HS-27A (cell line): ENCODE measurements around the gene PEF1.

ENCODE experiments used
- DNase-seq: peaks from one replicate; pipeline ENCODE4 v3.0.0-alpha.2; 2012; ENCODE audit warnings: low read depth, missing footprints

The PEF1 gene

DNA sequence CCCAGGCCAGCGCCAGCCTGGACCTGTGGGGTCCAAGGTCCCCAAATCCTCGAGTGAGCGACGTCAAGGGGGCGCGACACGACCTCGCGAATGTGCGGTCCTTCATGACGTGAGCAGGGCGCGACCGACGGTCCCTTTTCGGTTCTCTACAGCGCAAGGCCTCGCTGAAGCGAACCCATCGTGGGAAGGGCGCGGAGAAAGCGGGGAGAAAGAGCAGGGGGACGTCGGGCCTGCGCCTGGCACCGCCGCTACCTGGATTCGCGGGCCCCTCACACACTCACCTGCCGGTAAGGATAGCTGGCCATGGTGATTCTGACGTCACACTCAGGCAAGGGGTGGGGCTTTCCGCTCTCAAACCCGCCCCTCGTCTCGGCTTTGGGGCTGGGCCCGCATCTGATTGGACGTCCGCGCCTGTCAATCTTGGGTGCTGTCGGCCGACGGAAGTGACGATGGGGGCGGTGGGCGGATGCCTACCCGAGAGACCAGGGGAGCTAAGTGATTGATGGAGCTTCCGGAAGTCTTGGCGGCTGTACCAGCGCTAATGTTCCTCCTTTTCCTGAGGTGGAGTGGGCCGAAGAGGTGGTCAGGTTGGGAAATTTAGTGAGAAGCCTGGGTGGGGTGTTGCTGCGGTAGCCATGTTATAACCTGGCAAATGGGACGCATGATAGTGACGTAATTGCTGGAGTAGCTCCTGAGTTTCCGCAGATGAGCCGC, at the start of gene PEF1:
PEF1 (minus strand) TSS at position 317 of the 714 bp plus-strand sequence; CDS start at position 305, 12 bp downstream.
- peak; percentile 98 for DNase-seq

DNA sequence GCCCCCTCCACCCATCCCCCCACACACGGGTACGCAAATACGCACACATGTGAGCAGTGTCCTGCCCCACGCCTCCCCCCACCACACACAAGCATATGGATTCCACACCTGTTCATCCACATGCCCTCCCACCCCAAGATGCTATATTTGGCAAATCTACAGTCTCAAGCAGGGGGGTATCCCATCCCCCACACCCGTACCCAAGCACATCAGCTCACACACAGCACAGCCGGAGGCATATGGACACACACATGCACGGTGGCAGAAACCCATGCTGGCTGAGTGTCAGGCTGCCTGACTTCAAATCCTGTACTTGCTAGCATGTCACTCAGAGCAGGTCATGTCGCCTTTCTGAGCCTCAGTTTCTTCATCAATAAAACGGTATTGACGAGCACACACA, 48.6 kb upstream of the PEF1 start:
- no peak for DNase-seq

DNA sequence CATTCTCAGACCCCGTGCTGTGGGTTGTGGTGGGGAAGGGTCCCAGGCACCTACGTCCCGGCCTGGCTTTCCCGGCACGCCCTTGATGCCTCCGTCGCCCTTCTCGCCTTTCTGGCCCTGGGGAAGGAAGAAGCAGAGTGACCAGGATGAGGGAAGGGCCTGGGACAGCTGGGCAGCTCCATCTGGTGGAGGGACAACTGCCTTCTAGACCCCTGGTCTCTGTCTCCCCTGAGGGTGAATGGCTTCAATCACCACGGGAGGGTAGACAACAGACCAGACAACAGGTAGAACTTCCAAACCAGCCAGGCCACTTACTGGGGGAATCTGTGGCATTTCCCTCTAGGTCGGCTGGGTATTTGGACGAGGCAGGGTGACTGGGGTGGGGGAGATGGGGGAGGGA, 47.3 kb upstream of the PEF1 start:
- no peak for DNase-seq

- DNase-seq, result no peak
These were observed 46.8 kb upstream of the PEF1 start for GRCh38 chr1:31691446-31691845.

DNA sequence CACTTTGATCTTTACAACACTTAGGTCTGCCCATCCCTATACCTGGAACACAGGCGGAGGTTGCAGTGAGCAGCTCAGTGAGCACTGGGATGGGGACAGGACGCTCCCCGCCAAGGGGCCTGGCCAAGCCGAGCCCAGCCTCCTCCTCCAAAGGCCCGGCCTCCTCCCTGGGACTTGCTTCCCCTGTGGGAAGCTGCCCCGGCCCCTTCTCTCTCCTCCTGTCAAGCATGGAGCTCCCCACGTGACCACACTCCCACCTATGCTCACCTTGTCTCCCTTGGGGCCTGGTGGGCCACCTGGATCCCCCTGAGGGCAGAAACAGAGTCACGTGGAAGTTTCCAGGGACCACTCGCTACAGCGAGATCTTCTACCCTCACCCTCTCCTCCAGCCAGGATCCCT, 46.2 kb upstream of the PEF1 start:
- no peak for DNase-seq

- DNase-seq, result peak; percentile 94
These were observed 45.2 kb upstream of the PEF1 start for GRCh38 chr1:31689854-31690253.

DNA sequence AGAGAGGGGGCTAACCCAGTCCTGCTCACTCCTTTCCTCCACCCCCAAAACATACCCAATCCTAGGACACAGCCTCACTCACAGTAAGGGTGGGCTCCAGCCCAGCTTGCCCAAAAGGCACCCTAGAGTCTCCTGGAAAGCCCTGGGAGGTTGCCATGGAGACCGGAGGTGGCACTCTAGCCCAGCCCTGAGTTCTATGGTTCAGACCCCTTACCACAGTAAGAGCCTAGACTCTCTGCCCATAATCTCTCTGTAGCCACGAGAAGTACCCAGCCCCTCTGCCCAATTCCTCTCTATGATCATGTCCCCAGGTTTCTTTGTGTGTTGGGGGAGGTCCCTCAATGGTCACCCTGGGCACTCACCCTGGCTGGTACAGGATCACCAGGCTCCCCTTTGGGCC, 44.7 kb upstream of the PEF1 start:
- DNase-seq, result no peak

DNA sequence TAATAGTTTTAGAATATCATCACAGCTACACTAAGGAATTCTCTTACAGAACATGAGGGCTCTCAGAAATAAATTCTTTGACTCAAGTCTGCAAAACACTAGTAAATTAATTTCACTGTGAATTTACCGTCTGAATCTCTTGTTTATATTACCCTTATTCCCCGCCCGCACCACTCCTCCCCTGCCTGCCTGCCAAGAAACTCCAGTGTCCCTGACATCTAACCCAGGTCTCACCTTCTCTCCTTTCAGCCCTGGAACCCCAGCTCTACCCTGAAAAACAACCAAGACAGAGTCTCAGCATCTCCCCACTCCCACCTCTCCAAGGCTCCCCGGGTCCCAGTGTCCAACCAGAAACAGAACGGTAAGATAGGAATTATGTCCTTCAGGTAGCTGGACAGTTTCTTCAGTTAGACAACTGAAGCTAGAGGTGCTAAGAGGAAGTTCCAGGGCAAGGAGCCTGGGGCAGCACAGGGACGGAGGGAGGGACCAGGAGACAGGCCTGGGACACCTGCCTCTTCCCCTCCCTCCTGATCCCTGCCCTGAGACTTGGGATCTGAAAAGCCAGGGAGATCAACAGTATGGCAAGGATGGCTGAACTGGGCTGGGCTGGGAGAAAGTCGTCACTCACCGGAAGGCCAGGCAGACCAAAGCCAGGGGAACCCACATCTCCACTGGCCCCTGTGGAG, 43.7 kb upstream of the PEF1 start:
- DNase-seq, result no peak

DNA sequence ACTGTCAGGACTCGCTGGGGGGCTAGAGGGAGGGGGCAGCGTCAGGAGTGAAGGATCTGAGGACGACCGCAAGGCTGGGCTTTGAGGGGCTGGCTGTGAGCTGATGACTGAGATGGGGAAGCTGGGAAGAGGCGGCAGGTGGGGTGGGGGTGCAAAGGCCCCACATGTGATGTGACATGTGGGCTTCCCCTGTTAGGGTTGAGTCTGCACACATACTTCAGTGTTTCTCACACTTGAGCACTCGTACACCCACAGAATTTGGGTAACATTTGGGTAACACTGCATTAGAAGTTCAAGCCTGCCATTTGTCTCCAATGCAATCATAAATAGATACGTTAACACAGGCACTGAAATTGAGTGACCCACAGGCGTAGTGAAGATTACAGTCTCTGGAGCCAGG, 42.9 kb upstream of the PEF1 start:
- DNase-seq, result no peak

GRCh38 chr1:31685795-31686194, 41.1 kb upstream of the PEF1 start:
- DNase-seq, result no peak

DNA sequence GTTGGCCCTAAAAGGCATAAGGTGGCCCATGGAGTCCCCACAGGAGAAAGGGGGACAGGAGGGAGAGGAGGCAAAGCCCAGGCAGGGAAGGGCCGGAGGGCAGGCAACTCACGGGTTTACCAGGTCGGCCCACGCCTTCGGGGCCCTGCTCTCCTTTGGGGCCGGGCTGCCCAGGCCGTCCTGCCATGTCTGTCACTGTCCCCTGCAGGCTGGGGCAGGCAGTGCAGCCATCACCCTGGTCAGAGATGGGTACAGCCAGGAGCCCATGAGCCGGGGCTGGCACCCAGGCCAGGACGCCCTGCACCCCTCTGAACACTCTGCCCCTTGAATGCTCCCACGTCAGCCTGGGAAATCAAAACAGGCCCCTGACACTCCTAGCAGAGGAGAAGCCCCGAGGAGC, 39.3 kb upstream of the PEF1 start:
- DNase-seq, result no peak

DNA sequence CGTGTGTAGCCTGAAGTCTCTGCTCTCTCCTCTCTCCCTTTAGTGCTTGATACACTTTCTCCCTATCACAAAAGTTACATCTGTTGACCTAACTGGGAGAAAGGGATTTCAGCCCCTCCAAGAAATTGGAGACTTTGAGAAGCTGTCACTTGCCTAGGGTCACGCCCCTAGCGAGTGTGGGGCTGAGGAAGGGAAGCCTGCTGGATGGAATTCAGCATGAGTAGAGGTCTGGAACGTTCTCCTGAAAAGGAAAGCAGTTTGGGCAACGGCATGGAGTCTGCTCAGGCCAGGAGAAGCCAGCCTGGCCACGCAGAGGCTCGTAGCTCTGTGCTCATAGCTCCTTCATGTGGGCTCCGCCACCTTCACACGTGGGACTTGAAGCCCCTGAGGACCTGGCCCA, 36.7 kb upstream of the PEF1 start:
- no peak for DNase-seq

DNA sequence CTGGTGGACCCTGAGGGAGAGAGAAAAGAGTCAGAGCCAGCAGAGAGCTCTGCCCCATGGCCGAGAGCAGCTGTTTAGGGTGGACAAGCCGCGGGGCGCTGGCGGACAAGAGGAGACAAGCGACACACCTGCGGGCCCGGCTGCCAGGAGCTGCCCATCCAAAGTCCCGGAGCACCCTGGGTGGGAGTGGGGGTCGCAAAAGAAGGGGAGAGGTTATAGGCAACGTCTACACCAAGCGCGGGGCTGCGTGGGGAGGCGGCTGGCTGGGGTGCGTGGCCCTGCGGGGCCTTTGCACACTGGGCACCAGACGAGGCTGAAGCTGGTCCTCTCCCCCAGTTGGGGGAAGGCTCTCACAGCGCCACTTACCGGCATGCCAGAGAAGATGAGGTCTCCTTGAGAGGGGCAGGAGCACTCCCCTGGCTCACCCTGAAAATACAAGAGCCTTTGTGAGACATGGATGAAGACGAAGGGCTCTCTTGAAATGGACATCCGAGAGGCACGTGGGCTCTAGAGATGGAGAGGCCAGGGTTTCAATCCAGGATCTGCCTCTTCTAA, 35.1 kb upstream of the PEF1 start:
- DNase-seq, result no peak

DNA sequence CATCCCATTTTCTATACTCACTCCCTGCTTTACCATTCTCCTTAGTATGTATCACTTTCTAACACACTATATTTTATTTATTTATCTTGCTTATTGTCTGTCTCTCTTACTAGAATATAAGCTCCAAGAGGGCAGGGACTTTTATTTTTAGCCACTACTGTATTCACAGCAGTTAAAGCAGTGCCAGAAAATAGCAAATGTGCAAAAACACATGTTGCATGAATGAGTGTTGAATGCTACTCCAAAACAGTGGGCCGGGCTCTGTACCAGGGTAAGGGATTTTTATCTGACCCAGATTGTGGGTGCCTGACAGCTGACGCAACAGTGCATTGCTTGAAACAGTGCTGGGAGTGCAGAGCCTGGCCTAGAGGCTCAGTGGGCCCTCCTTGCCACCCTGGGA, 34.4 kb upstream of the PEF1 start:
- no peak for DNase-seq

- DNase-seq, result no peak
These were observed 34.0 kb upstream of the PEF1 start for GRCh38 chr1:31678681-31679080.

DNA sequence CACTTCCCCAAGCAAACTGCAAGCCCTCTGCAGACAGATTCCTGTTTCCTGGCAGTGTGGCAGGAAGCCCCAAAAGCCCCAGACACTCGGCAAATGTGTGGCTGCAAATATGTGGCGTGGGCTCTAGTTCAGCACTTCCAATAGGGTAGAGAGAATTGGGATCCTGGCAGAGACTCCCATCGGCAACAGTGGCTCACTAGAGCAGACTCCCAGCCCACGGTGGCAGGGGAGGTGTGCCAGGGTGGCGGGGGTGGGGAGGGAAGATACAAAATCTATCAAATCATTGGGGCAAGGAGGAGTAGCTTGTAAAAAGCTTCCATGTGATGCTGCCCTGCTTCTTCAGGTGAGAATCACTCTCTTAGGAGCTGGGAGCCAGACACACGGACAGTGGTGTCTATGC, 33.3 kb upstream of the PEF1 start:
- no peak for DNase-seq

GRCh38 chr1:31677401-31677800, 32.7 kb upstream of the PEF1 start:
- DNase-seq, result no peak

- DNase-seq, result no peak
These were observed 31.1 kb upstream of the PEF1 start for GRCh38 chr1:31675756-31676155.

- DNase-seq, result no peak
These were observed 30.5 kb upstream of the PEF1 start for GRCh38 chr1:31675161-31675560.

- DNase-seq, result no peak
These were observed 29.9 kb upstream of the PEF1 start for GRCh38 chr1:31674626-31675025.

GRCh38 chr1:31673433-31673832, 28.8 kb upstream of the PEF1 start:
- no peak for DNase-seq

DNA sequence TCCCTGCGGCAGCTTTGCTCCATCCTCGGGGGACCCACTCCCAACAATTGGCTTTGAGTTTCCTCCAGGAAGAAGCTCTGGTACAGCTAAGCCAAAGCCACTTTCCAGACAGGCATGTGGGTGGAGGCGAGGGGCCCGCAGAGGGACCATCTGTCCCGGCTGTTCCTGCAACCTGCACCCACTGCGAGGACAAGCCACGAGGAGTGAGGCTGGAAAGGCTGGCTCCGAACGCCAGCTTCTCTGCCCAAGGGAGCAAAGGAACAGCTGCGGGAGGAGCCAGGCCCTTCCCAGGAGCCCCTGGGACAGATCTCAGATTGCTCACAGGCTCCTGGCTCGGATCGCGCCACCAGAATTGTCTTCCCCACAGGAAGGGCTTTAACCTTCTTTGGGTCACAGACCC, 28.3 kb upstream of the PEF1 start:
- no peak for DNase-seq

GRCh38 chr1:31671561-31672201, 27.0 kb upstream of the PEF1 start:
- no peak for DNase-seq
